Thyroid gland (tissue), 4 donors: ENCODE measurements around the gene MYMX.

Experiments
- POLR2A ChIP-seq, 2 donors: fragments of 450-650 bp; IDR thresholded peaks; one replicate each; pipeline ENCODE4 v1.6.1; 2017; ENCODE audit warnings: antibody characterized with exemption in 2 of 2, mild to moderate bottlenecking in 2 of 2, moderate library complexity in 1 of 2
- TF ChIP-seq, protein P1 (sequence below), 6 experiments: fragments of 200-600 bp in 3 of 6; fragments of 450-650 bp in 3 of 6; sonication (generic) in 3 of 6; IDR thresholded peaks; one replicate each; pipeline ENCODE4 v1.5.1; 2016 to 2019; ENCODE audit warnings: antibody characterized with exemption in 6 of 6, mild to moderate bottlenecking in 2 of 6, inconsistent platforms in 1 of 6, moderate library complexity in 1 of 6

GRCh38 chr6:44182911-44183390 is 33.8 kb upstream of the MYMX start:
- TF ChIP-seq, protein P1, sequence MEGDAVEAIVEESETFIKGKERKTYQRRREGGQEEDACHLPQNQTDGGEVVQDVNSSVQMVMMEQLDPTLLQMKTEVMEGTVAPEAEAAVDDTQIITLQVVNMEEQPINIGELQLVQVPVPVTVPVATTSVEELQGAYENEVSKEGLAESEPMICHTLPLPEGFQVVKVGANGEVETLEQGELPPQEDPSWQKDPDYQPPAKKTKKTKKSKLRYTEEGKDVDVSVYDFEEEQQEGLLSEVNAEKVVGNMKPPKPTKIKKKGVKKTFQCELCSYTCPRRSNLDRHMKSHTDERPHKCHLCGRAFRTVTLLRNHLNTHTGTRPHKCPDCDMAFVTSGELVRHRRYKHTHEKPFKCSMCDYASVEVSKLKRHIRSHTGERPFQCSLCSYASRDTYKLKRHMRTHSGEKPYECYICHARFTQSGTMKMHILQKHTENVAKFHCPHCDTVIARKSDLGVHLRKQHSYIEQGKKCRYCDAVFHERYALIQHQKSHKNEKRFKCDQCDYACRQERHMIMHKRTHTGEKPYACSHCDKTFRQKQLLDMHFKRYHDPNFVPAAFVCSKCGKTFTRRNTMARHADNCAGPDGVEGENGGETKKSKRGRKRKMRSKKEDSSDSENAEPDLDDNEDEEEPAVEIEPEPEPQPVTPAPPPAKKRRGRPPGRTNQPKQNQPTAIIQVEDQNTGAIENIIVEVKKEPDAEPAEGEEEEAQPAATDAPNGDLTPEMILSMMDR (IDR thresholded peaks at IDR 0.05): no peak
- no peak for TF ChIP-seq POLR2A (IDR thresholded peaks at IDR 0.05)
